ENCODE data around the gene DRD4. TPM values are rescaled to one million over a fixed set of nuclear protein-coding genes. Genes with fewer than 3 reads are reported as not detected.

Gene DRD4
- total and polyA plus RNA-seq, 2 donors (not counting 1 experiment from before 2014, with no cell fraction given), result not detected

GRCh38 chr11:617199-617911 is 19.7 kb upstream of the DRD4 start:
- no peak for TF ChIP-seq EZH2 (IDR thresholded peaks at IDR 0.05; ENCODE audit: borderline replicate concordance, insufficient read depth, low read depth, low read length, poor library complexity, severe bottlenecking)
- no peak for TF ChIP-seq CTCF (IDR thresholded peaks at IDR 0.05)
- H3K4me3 ChIP-seq (ENCODE audit: control extremely low read depth in 1 of 5, extremely low read depth in 1 of 5, insufficient read depth in 1 of 5, low read depth in 2 of 5, low read length in 4 of 5), result no peak overlapping the region
- H2AFZ ChIP-seq (ENCODE audit: insufficient read depth, low read depth, low read length, poor library complexity, severe bottlenecking), result no peak overlapping the region
- POLR2A ChIA-PET, result no interaction called here
- no peak overlapping the region for H3K27ac ChIP-seq (ENCODE audit: low read length in 2 of 2)
- H3K27me3 ChIP-seq (replicated peaks in 1 of 4; ENCODE audit: control extremely low read depth in 1 of 4, control insufficient read depth in 3 of 4, insufficient read depth in 4 of 4, low read length in 3 of 4), result no peaks in the 10 kb centered on the region
- Mint-ChIP-seq H3K27ac (peak overlapping the region; percentile 94), H3K4me3 (peak overlapping the region; percentile 26), H3K4me1 (peaks cover 14% of the 10 kb centered on the region), H3K9me3 (ENCODE audit: insufficient read depth) (no peaks in the 10 kb centered on the region), H3K27me3 (no peaks in the 10 kb centered on the region)
- H3K4me1 ChIP-seq (ENCODE audit: control insufficient read depth in 2 of 2, insufficient read depth in 2 of 2, low read length in 2 of 2), result peaks cover 18 to 35% of the 10 kb centered on the region in 2 donors
- peaks cover 29% of the 10 kb centered on the region for H4K20me1 ChIP-seq (ENCODE audit: control insufficient read depth, insufficient read depth, low read length, poor library complexity, severe bottlenecking)
- ATAC-seq (ENCODE audit: low read depth) (no peak), DNase-seq (no peak)
- H3K36me3 ChIP-seq (replicated peaks in 1 of 2; ENCODE audit: control extremely low read depth in 1 of 2, control insufficient read depth in 1 of 2, extremely low read depth in 1 of 2, insufficient read depth in 2 of 2, low read length in 1 of 2), result peaks cover 0 to 19% of the 10 kb centered on the region in 2 experiments
- H3K4me2 ChIP-seq (replicated peaks; ENCODE audit: low read depth, low read length, poor library complexity, severe bottlenecking), result peak overlapping the region; percentile 90
- CTCF ChIA-PET, result no interaction called here
- intact Hi-C loops (cut with micrococcal nuclease), result loop anchor here (2.0 to 10.0 kb wide), 3 partner anchors 49 to 187 kb away; partner anchors contain the start of gene PIDD1
- H3K79me2 ChIP-seq (ENCODE audit: control insufficient read depth, insufficient read depth, low read length), result peaks cover 6% of the 10 kb centered on the region
- no peaks in the 10 kb centered on the region for H3K9me3 ChIP-seq (ENCODE audit: control extremely low read depth in 1 of 3, control insufficient read depth in 2 of 3, insufficient read depth in 1 of 3, low read length in 2 of 3)
- H3K9ac ChIP-seq (ENCODE audit: low read length), result no peak overlapping the region
- WGBS (ENCODE audit: insufficient coverage), result 86% methylated on average over 55 of the region's 57 CpGs

All from B cell (primary cell).